H1 (cell line): ENCODE measurements around the gene TWNK. TPM values are rescaled to one million over a fixed set of nuclear protein-coding genes. Genes with fewer than 3 reads are reported as not detected.

Experiments
- BRCA1 ChIP-seq: IDR thresholded peaks from 2 replicates; pipeline ENCODE4 v1.6.1; 2012; ENCODE audit warnings: low read depth, low read length, improper control_type of control experiment
- CHD1 ChIP-seq: IDR thresholded peaks from 2 replicates; pipeline ENCODE4 v1.6.1; 2012; ENCODE audit warnings: low read depth, low read length, improper control_type of control experiment
- EP300 ChIP-seq, 2 experiments: IDR thresholded peaks; 1 replicate in 1 of 2; 2 replicates in 1 of 2; pipeline ENCODE4 v1.6.1; 2011 to 2012; ENCODE audit warnings: low read depth in 2 of 2, low read length in 2 of 2, mild to moderate bottlenecking in 2 of 2, borderline replicate concordance in 1 of 2, inconsistent platforms in 1 of 2, moderate library complexity in 1 of 2
- NANOG ChIP-seq: IDR thresholded peaks from 2 replicates; pipeline ENCODE4 v1.6.1; 2011; ENCODE audit warnings: low read length, low read depth, mild to moderate bottlenecking, inconsistent platforms; ENCODE audit not compliant: insufficient read depth, poor library complexity, severe bottlenecking
- POU5F1 ChIP-seq: IDR thresholded peaks from 2 replicates; pipeline ENCODE4 v1.6.1; 2011; ENCODE audit warnings: low read depth, mild to moderate bottlenecking, low read length, moderate library complexity
- SRF ChIP-seq: IDR thresholded peaks from 2 replicates; pipeline ENCODE4 v1.6.1; 2011; ENCODE audit warnings: mild to moderate bottlenecking, low read depth, low read length, moderate library complexity
- TBP ChIP-seq: IDR thresholded peaks from 2 replicates; pipeline ENCODE4 v1.6.1; 2011; ENCODE audit warnings: low read depth, low read length, improper control_type of control experiment
- YY1 ChIP-seq: IDR thresholded peaks from 2 replicates; pipeline ENCODE4 v1.6.1; 2011; ENCODE audit warnings: low read depth, mild to moderate bottlenecking, low read length
- polyA plus RNA-seq, 7 experiments: library from polyadenylated mRNA; depleted of rRNA in 3 of 7; stranded (reverse) in 5 of 7; unstranded in 2 of 7; fragments of >200 nt in 5 of 7; fragments of 200-250 nt in 2 of 7; gene quantifications; 1 replicate in 5 of 7; 2 replicates in 1 of 7; 4 replicates in 1 of 7; pipeline versions ENCODE4 v1.2.1 to v1.2.3, GENCODE V29; 2011 to 2013; ENCODE audit warnings: missing spikeins in 2 of 7, mixed read lengths in 2 of 7
- total RNA-seq: library from RNA; stranded (reverse); fragmentation: NEBNext Ultra II Directional; extraction: Animal tissue kit (Norgen Biotek cat#: 25700); gene quantifications from 2 replicates; pipeline ENCODE4 v1.2.1, GENCODE V29; 2021
- TF ChIP-seq, protein P1 (sequence below): fragments of 300-600 bp; sonication (generic); IDR thresholded peaks from 2 replicates; pipeline ENCODE4 v1.7.1; 2012; ENCODE audit warnings: low read length, moderate library complexity, mild to moderate bottlenecking, inconsistent platforms; ENCODE audit not compliant: insufficient replicate concordance

TWNK gene
- total and polyA plus RNA-seq, 2 of the 8 experiments (the other 6 are each of a cell fraction or from before 2014, with no cell fraction given) = 15.4 to 32.5 TPM

DNA sequence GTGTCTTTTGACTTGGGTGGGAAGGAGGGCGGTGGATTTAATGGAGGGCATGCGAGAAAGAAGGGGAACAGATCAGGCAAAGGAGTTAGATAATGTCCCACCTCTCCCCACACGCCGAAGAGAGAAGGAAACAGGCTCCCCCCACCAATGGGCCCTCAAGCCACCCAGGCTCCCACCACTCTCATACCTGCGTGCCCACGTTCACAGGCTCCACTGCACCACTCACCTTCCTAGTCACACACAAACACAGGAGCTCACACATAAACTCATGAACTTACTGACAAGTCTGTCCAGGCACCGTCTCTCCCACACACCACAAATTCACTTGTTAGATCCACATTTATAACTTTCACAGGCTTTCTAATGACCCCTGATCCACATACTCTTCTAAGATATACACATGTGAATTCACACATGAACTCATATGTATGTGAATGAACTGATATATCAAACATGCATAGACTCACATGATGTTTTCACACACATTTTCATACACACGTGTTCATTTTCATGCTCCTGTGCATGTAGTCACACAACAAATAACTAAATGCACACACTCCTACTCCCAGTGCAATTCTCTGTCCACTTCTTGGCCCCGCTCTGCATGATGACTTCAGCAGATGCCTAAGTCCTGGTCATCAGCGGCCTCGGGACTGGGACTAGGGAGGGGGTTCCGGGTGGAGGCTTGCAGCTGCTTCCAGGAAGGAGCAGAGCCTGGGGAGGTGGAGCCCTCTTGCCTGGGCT is 13.7 kb downstream of the TWNK start (continued):
- TF ChIP-seq, protein P1, sequence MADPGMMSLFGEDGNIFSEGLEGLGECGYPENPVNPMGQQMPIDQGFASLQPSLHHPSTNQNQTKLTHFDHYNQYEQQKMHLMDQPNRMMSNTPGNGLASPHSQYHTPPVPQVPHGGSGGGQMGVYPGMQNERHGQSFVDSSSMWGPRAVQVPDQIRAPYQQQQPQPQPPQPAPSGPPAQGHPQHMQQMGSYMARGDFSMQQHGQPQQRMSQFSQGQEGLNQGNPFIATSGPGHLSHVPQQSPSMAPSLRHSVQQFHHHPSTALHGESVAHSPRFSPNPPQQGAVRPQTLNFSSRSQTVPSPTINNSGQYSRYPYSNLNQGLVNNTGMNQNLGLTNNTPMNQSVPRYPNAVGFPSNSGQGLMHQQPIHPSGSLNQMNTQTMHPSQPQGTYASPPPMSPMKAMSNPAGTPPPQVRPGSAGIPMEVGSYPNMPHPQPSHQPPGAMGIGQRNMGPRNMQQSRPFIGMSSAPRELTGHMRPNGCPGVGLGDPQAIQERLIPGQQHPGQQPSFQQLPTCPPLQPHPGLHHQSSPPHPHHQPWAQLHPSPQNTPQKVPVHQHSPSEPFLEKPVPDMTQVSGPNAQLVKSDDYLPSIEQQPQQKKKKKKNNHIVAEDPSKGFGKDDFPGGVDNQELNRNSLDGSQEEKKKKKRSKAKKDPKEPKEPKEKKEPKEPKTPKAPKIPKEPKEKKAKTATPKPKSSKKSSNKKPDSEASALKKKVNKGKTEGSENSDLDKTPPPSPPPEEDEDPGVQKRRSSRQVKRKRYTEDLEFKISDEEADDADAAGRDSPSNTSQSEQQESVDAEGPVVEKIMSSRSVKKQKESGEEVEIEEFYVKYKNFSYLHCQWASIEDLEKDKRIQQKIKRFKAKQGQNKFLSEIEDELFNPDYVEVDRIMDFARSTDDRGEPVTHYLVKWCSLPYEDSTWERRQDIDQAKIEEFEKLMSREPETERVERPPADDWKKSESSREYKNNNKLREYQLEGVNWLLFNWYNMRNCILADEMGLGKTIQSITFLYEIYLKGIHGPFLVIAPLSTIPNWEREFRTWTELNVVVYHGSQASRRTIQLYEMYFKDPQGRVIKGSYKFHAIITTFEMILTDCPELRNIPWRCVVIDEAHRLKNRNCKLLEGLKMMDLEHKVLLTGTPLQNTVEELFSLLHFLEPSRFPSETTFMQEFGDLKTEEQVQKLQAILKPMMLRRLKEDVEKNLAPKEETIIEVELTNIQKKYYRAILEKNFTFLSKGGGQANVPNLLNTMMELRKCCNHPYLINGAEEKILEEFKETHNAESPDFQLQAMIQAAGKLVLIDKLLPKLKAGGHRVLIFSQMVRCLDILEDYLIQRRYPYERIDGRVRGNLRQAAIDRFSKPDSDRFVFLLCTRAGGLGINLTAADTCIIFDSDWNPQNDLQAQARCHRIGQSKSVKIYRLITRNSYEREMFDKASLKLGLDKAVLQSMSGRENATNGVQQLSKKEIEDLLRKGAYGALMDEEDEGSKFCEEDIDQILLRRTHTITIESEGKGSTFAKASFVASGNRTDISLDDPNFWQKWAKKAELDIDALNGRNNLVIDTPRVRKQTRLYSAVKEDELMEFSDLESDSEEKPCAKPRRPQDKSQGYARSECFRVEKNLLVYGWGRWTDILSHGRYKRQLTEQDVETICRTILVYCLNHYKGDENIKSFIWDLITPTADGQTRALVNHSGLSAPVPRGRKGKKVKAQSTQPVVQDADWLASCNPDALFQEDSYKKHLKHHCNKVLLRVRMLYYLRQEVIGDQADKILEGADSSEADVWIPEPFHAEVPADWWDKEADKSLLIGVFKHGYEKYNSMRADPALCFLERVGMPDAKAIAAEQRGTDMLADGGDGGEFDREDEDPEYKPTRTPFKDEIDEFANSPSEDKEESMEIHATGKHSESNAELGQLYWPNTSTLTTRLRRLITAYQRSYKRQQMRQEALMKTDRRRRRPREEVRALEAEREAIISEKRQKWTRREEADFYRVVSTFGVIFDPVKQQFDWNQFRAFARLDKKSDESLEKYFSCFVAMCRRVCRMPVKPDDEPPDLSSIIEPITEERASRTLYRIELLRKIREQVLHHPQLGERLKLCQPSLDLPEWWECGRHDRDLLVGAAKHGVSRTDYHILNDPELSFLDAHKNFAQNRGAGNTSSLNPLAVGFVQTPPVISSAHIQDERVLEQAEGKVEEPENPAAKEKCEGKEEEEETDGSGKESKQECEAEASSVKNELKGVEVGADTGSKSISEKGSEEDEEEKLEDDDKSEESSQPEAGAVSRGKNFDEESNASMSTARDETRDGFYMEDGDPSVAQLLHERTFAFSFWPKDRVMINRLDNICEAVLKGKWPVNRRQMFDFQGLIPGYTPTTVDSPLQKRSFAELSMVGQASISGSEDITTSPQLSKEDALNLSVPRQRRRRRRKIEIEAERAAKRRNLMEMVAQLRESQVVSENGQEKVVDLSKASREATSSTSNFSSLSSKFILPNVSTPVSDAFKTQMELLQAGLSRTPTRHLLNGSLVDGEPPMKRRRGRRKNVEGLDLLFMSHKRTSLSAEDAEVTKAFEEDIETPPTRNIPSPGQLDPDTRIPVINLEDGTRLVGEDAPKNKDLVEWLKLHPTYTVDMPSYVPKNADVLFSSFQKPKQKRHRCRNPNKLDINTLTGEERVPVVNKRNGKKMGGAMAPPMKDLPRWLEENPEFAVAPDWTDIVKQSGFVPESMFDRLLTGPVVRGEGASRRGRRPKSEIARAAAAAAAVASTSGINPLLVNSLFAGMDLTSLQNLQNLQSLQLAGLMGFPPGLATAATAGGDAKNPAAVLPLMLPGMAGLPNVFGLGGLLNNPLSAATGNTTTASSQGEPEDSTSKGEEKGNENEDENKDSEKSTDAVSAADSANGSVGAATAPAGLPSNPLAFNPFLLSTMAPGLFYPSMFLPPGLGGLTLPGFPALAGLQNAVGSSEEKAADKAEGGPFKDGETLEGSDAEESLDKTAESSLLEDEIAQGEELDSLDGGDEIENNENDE = no peak
- TF ChIP-seq POU5F1 (no peak), BRCA1 (no peak), TBP (no peak), YY1 (no peak), CHD1 (no peak), NANOG (no peak), SRF (no peak), EP300 (IDR thresholded peaks at IDR 0.05; ENCODE audit: borderline replicate concordance in 1 of 2, low read depth in 2 of 2, low read length in 2 of 2) (no peak)
